GM23248 (cell line): Measurements from ENCODE around the gene PROCR.

Experiments used
- EZH2 ChIP-seq: fragments of 200-600 bp; sonication (generic); IDR thresholded peaks from 2 replicates; pipeline ENCODE4 v1.6.1; 2018; ENCODE audit warnings: antibody characterized with exemption, mild to moderate bottlenecking; ENCODE audit not compliant: insufficient read depth, poor library complexity, severe bottlenecking
- EZH2phosphoT487 ChIP-seq: fragments of 200-600 bp; sonication (generic); IDR thresholded peaks from 2 replicates; pipeline ENCODE4 v1.6.1; 2018; ENCODE audit warnings: antibody characterized with exemption, moderate library complexity, mild to moderate bottlenecking, low read depth; ENCODE audit not compliant: insufficient read depth

GRCh38 chr20:35207950-35208611 is 36.2 kb downstream of the PROCR start:
- no peak for TF ChIP-seq EZH2
- TF ChIP-seq EZH2phosphoT487: no peak
